Measurements from ENCODE around the gene ITLN1.

- TF ChIP-seq CTCF (IDR thresholded peaks at IDR 0.05; ENCODE audit: insufficient read depth, low read length) (no peak), POLR2AphosphoS5 (IDR thresholded peaks at IDR 0.05; ENCODE audit: low read depth) (no peak), REST (IDR thresholded peaks at IDR 0.05; ENCODE audit: insufficient replicate concordance, low read depth) (no peak), SPI1 (IDR thresholded peaks at IDR 0.05; ENCODE audit: borderline replicate concordance, low read depth) (no peak)
Observed at GRCh38 chr1:160858507-160858906, 26.5 kb downstream of the ITLN1 start.

Measured in HL-60 (cell line).